SK-N-SH (cell line): ENCODE data around the gene SNX27. TPM values are rescaled to one million over a fixed set of nuclear protein-coding genes. Genes with fewer than 3 reads are reported as not detected.

Source experiments
- CTCF ChIA-PET: fragments of 300-600, 350-600 bp; formaldehyde crosslinking; extraction: SDS; loops from one replicate; lab custom pipeline; 2021; lab: Yijun Ruan, JAX
- POLR2A ChIA-PET: fragments of 350-600 bp; sonication (Branson Sonifier 250); formaldehyde crosslinking; extraction: SDS; loops from one replicate; lab custom pipeline; 2020; ENCODE audit warnings: antibody characterized with exemption, inconsistent platforms; lab: Yijun Ruan, JAX
- DNase-seq: peaks from one replicate; pipeline ENCODE4 v3.0.0; 2012
- H2AFZ ChIP-seq: fragments of 200-600 bp; sonication (generic); 2 replicates; pipeline ENCODE4 v1.8.1; 2016; ENCODE audit warnings: antibody characterized with exemption, mild to moderate bottlenecking, low read depth
- H3F3A ChIP-seq: fragments of 200-600 bp; sonication (generic); replicated peaks from 2 replicates; pipeline ENCODE3; 2016; ENCODE audit warnings: antibody characterized with exemption, mild to moderate bottlenecking; ENCODE audit not compliant: insufficient read depth
- H3K27ac ChIP-seq, 2 experiments: fragments of 200-500 bp in 1 of 2; fragments of 200-600 bp in 1 of 2; sonication (Bioruptor generic) in 1 of 2; sonication (generic), shearing (Covaris generic) in 1 of 2; 2 replicates each; pipeline versions ENCODE4 v1.5.1 to v1.6.1; 2014 to 2016; ENCODE audit warnings: low read depth in 2 of 2, inconsistent platforms in 1 of 2, low read length in 1 of 2, mild to moderate bottlenecking in 1 of 2, mixed read lengths in 1 of 2
- H3K27me3 ChIP-seq: fragments of 200-600 bp; sonication (generic), shearing (Covaris generic); 2 replicates; pipeline ENCODE4 v1.6.1; 2016; ENCODE audit warnings: mixed run types; ENCODE audit not compliant: insufficient read depth
- H3K36me3 ChIP-seq, 2 experiments: fragments of 200-500 bp in 1 of 2; fragments of 200-600 bp in 1 of 2; sonication (Bioruptor generic) in 1 of 2; sonication (generic) in 1 of 2; replicated peaks in 1 of 2; 2 replicates each; pipeline versions ENCODE3 to v1.5.1; 2014 to 2016; ENCODE audit warnings: low read length in 1 of 2, mild to moderate bottlenecking in 1 of 2; ENCODE audit not compliant: insufficient read depth in 2 of 2, control insufficient read depth in 1 of 2
- H3K4me1 ChIP-seq, 2 experiments: fragments of 200-500 bp in 1 of 2; fragments of 200-600 bp in 1 of 2; sonication (Bioruptor generic) in 1 of 2; sonication (generic), shearing (Covaris generic) in 1 of 2; 2 replicates each; pipeline versions ENCODE4 v1.5.1 to v1.6.1; 2014 to 2016; ENCODE audit warnings: low read depth in 1 of 2, low read length in 1 of 2, mixed run types in 1 of 2; ENCODE audit not compliant: insufficient read depth in 2 of 2, control insufficient read depth in 1 of 2
- H3K4me2 ChIP-seq: fragments of 200-600 bp; sonication (generic), shearing (Covaris generic); 2 replicates; pipeline ENCODE4 v1.6.1; 2017; ENCODE audit warnings: mixed run types
- H3K4me3 ChIP-seq, 2 experiments: fragments of 200-500 bp in 1 of 2; fragments of 200-600 bp in 1 of 2; sonication (Bioruptor generic) in 1 of 2; sonication (generic), shearing (Covaris generic) in 1 of 2; 2 replicates each; pipeline versions ENCODE4 v1.5.1 to v1.8.1; 2014 to 2016; ENCODE audit warnings: low read depth in 2 of 2, inconsistent platforms in 1 of 2, low read length in 1 of 2, mild to moderate bottlenecking in 1 of 2, mixed read lengths in 1 of 2, moderate library complexity in 1 of 2
- H3K79me2 ChIP-seq: fragments of 200-600 bp; sonication (generic); 2 replicates; pipeline ENCODE4 v1.8.1; 2017; ENCODE audit warnings: mild to moderate bottlenecking; ENCODE audit not compliant: insufficient read depth
- H3K9ac ChIP-seq: fragments of 200-600 bp; sonication (generic); 2 replicates; pipeline ENCODE4 v1.6.1; 2017; ENCODE audit warnings: mixed run types
- H3K9me2 ChIP-seq: fragments of 200-600 bp; sonication (generic); 2 replicates; pipeline ENCODE4 v1.6.1; 2017; ENCODE audit warnings: mixed run types
- H3K9me3 ChIP-seq: fragments of 200-600 bp; sonication (generic); 2 replicates; pipeline ENCODE4 v1.6.1; 2017; ENCODE audit warnings: mixed run types, mild to moderate bottlenecking, moderate library complexity
- H4K20me1 ChIP-seq: fragments of 200-600 bp; sonication (generic); 2 replicates; pipeline ENCODE4 v1.6.1; 2017; ENCODE audit warnings: mild to moderate bottlenecking, mixed run types; ENCODE audit not compliant: insufficient read depth
- ELF1 ChIP-seq: IDR thresholded peaks from 2 replicates; pipeline ENCODE4 v1.4.0; 2012
- EZH2phosphoT487 ChIP-seq: fragments of 200-600 bp; sonication (generic); IDR thresholded peaks from 2 replicates; pipeline ENCODE4 v1.6.1; 2017; ENCODE audit warnings: low read depth, mixed run types, mild to moderate bottlenecking, antibody characterized with exemption, moderate library complexity, borderline replicate concordance
- FOXM1 ChIP-seq: IDR thresholded peaks from 2 replicates; pipeline ENCODE4 v1.4.0; 2012; ENCODE audit warnings: low read depth, mild to moderate bottlenecking
- GABPA ChIP-seq: IDR thresholded peaks from 2 replicates; pipeline ENCODE4 v1.4.0; 2012; ENCODE audit warnings: low read depth, mild to moderate bottlenecking
- IRF3 ChIP-seq: fragments of 150-350 bp; IDR thresholded peaks from 2 replicates; pipeline ENCODE4 v1.6.1; 2016; ENCODE audit warnings: mild to moderate bottlenecking, low read depth, low read length
- RAD21 ChIP-seq: IDR thresholded peaks from 2 replicates; pipeline ENCODE4 v1.6.1; 2012; ENCODE audit warnings: mild to moderate bottlenecking, low read length
- RCOR1 ChIP-seq: fragments of 150-350 bp; IDR thresholded peaks from 2 replicates; pipeline ENCODE4 v1.6.1; 2017; ENCODE audit warnings: antibody characterized with exemption, low read length
- RFX5 ChIP-seq: IDR thresholded peaks from 2 replicates; pipeline ENCODE4 v1.6.1; 2012; ENCODE audit warnings: mild to moderate bottlenecking, improper control_type of control experiment, low read length
- TCF12 ChIP-seq: IDR thresholded peaks from 2 replicates; pipeline ENCODE4 v1.4.0; 2012
- WGBS: methylation state at CpG from one replicate; pipeline ENCODE4 v1.1.6; 2017; ENCODE audit warnings: low lambda C conversion rate; 5-methylcytosine and 5-hydroxymethylcytosine counted together
- polyA plus RNA-seq, 3 experiments: library from polyadenylated mRNA; depleted of rRNA; stranded (reverse); fragments of >200 nt; gene quantifications; 2 replicates each; pipeline ENCODE4 v1.2.3, GENCODE V29; 2012
- TF ChIP-seq, protein P1 (sequence below): IDR thresholded peaks from 2 replicates; pipeline ENCODE4 v1.4.0; 2012; ENCODE audit warnings: low read depth, borderline replicate concordance
- TF ChIP-seq, protein P2 (sequence below): IDR thresholded peaks from 2 replicates; pipeline ENCODE4; 2012

The SNX27 gene
- polyA plus RNA-seq, 1 of the 3 experiments (the other 2 are of a cell fraction) = 10.8 TPM

DNA sequence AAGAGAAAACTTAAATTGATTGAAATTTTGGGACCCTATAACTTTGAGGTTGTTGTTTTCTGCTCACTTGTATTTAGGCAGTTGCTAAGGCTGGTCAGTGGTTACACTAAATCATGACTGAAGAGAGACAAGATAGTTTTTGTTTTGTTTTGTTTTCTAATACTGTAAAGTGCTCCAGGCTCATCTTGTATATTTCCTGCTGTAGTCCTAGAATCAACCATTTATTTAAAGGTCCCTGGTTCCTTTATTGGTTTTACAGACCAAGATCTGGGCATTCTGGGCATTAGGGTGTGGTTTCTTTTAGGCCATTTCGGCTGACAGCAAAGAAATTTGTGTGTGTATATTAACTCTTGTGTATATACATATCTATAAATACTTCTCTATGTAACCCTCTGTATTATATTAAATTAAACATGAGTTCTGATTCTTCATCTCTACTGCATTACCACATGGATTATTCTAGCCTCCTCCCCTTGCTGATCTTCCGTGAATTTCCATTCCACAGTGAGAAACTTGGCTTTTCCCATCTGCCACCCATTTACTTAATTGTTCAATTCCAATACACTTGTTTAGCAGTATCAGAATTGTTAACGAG is 15.0 kb downstream of the SNX27 start:
- H3K79me2 ChIP-seq = peaks cover 93% of the 10 kb centered on the region
- no peaks in the 10 kb centered on the region for H3K9me3 ChIP-seq
- ChIA-PET POLR2A (no interaction called here), CTCF (no interaction called here)
- no peak overlapping the region for H3K27ac ChIP-seq
- H3K9ac ChIP-seq = no peak overlapping the region
- H3K27me3 ChIP-seq = no peaks in the 10 kb centered on the region
- H3K4me2 ChIP-seq = no peak overlapping the region
- 92% methylated on average over 3 of the region's 3 CpGs for WGBS
- H3K36me3 ChIP-seq = peaks cover 6 to 17% of the 10 kb centered on the region in 2 experiments
- no peak for TF ChIP-seq RAD21
- TF ChIP-seq RCOR1 = no peak
- no peak for TF ChIP-seq TCF12
- no peak for TF ChIP-seq IRF3
- no peak for TF ChIP-seq EZH2phosphoT487
- TF ChIP-seq, all 33 proteins: peak for 0
- Histone ChIP-seq H3F3A (peaks cover 6% of the 10 kb centered on the region), H3K4me3 (no peak overlapping the region), H3K4me1 (peaks cover 0 to 3% of the 10 kb centered on the region in 2 experiments; a peak in 1 of 4 replicates), H4K20me1 (peaks cover 4% of the 10 kb centered on the region; the same call in 1 of the 2 replicates), H2AFZ (no peak overlapping the region), H3K9me2 (no peaks in the 10 kb centered on the region)
- no peak for DNase-seq

GRCh38 chr1:151629278-151629677 is 17.4 kb downstream of the SNX27 start:
- peaks cover 4% of the 10 kb centered on the region; the same call in 1 of the 2 replicates for H4K20me1 ChIP-seq
- H3K27ac ChIP-seq = no peak overlapping the region
- no peak for DNase-seq
- CTCF ChIA-PET = interaction anchor here (0.5 to 1.1 kb wide), 2 partner anchors 8 to 256 kb away, joined by 3 read pairs; no protein-coding TSS in a partner anchor
- peaks cover 91% of the 10 kb centered on the region for H3K79me2 ChIP-seq
- no peaks in the 10 kb centered on the region for H3K27me3 ChIP-seq
- H3K9ac ChIP-seq = no peak overlapping the region
- no peaks in the 10 kb centered on the region for H3K9me3 ChIP-seq
- peaks cover 6 to 14% of the 10 kb centered on the region in 2 experiments for H3K36me3 ChIP-seq
- WGBS = 79% methylated on average over 9 of the region's 9 CpGs
- TF ChIP-seq, protein P1, sequence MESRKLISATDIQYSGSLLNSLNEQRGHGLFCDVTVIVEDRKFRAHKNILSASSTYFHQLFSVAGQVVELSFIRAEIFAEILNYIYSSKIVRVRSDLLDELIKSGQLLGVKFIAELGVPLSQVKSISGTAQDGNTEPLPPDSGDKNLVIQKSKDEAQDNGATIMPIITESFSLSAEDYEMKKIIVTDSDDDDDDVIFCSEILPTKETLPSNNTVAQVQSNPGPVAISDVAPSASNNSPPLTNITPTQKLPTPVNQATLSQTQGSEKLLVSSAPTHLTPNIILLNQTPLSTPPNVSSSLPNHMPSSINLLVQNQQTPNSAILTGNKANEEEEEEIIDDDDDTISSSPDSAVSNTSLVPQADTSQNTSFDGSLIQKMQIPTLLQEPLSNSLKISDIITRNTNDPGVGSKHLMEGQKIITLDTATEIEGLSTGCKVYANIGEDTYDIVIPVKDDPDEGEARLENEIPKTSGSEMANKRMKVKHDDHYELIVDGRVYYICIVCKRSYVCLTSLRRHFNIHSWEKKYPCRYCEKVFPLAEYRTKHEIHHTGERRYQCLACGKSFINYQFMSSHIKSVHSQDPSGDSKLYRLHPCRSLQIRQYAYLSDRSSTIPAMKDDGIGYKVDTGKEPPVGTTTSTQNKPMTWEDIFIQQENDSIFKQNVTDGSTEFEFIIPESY = no peak
- TF ChIP-seq RFX5 (no peak), ELF1 (no peak), TCF12 (no peak), IRF3 (no peak), RCOR1 (no peak), FOXM1 (no peak), GABPA (no peak)
- TF ChIP-seq, protein P2, sequence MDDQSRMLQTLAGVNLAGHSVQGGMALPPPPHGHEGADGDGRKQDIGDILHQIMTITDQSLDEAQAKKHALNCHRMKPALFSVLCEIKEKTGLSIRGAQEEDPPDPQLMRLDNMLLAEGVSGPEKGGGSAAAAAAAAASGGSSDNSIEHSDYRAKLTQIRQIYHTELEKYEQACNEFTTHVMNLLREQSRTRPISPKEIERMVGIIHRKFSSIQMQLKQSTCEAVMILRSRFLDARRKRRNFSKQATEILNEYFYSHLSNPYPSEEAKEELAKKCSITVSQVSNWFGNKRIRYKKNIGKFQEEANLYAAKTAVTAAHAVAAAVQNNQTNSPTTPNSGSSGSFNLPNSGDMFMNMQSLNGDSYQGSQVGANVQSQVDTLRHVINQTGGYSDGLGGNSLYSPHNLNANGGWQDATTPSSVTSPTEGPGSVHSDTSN = no peak
- TF ChIP-seq, all 33 proteins: peak for 0
- no peaks in the 10 kb centered on the region for H3K9me2 ChIP-seq
- no peak overlapping the region for H3K4me2 ChIP-seq
- H3K4me1 ChIP-seq = no peaks in the 10 kb centered on the region
- POLR2A ChIA-PET = no interaction called here
- H3F3A ChIP-seq = peaks cover 3% of the 10 kb centered on the region
- no peak overlapping the region for H2AFZ ChIP-seq
- no peak overlapping the region for H3K4me3 ChIP-seq
